Cardiac muscle cell (in vitro differentiated cells and primary cell): ENCODE results near the gene USP7. TPM values are rescaled to one million over a fixed set of nuclear protein-coding genes. Genes with fewer than 3 reads are reported as not detected.

Source experiments
- DNase-seq, 2 donors: peaks; one replicate each; pipeline versions ENCODE4 v3.0.0 to v3.0.0-alpha.2; 2010 to 2017; ENCODE audit warnings: low read depth in 1 of 2, low spot score in 1 of 2
- H3K27ac ChIP-seq: fragments of 200-600 bp; sonication (generic); 2 replicates; pipeline ENCODE4 v1.5.1; 2016
- H3K27me3 ChIP-seq: fragments of 200-600 bp; sonication (generic); 2 replicates; pipeline ENCODE4 v1.6.0; 2016; ENCODE audit warnings: control low read depth
- H3K36me3 ChIP-seq: fragments of 200-600 bp; sonication (generic); 2 replicates; pipeline ENCODE4 v1.5.1; 2016; ENCODE audit warnings: control low read depth
- H3K4me1 ChIP-seq: fragments of 200-600 bp; sonication (generic); 2 replicates; pipeline ENCODE4 v1.8.1; 2017; ENCODE audit warnings: low read depth, mild to moderate bottlenecking, mixed run types
- H3K4me3 ChIP-seq: fragments of 200-600 bp; sonication (generic); 2 replicates; pipeline ENCODE4 v1.5.1; 2016; ENCODE audit warnings: mild to moderate bottlenecking
- H3K9me3 ChIP-seq: fragments of 200-600 bp; sonication (generic); 2 replicates; pipeline ENCODE4 v1.5.1; 2017; ENCODE audit warnings: low read depth, mild to moderate bottlenecking, control low read depth
- CTCF ChIP-seq: IDR thresholded peaks from 2 replicates; pipeline ENCODE4 v1.5.1; 2012; ENCODE audit warnings: low read depth, mild to moderate bottlenecking, low read length
- polyA plus RNA-seq: library from polyadenylated mRNA; unstranded; fragments of >200 nt; fragmentation: Nextera tagmentation; extraction: Ambion mirVana; gene quantifications from 2 replicates; pipeline ENCODE4 v1.2.1, GENCODE V29; 2016
- total RNA-seq: library from RNA; depleted of rRNA; stranded (reverse); fragments of >200 nt; gene quantifications from 2 replicates; pipeline ENCODE4 v1.2.3, GENCODE V29; 2016

The USP7 gene
- total RNA-seq (41.4 and 77.0 TPM in 2 replicates), polyA plus RNA-seq (45.1 and 69.8 TPM in 2 replicates)

- Histone ChIP-seq H3K9me3 (no peaks in the 10 kb centered on the region), H3K36me3 (no peaks in the 10 kb centered on the region), H3K27ac (peak within 1 kb of the TSS; percentile 68), H3K4me3 (peak within 1 kb of the TSS; percentile 91), H3K27me3 (no peaks in the 10 kb centered on the region), H3K4me1 (peaks cover 28% of the 10 kb centered on the region)
- TF ChIP-seq CTCF = no peak
- peak; percentile 94 to 96 for DNase-seq
These were observed at the start of gene USP7 for GRCh38 chr16:8963821-8964441. USP7 (minus strand) TSS chr16:8963906; CDS start chr16:8963285, 621 bp downstream.

- Histone ChIP-seq H3K36me3 (no peaks in the 10 kb centered on the region), H3K9me3 (no peaks in the 10 kb centered on the region), H3K27me3 (no peaks in the 10 kb centered on the region), H3K4me1 (no peaks in the 10 kb centered on the region), H3K4me3 (no peak overlapping the region), H3K27ac (no peak overlapping the region)
- peak in 1 of 2 donors; percentile 19 for DNase-seq
- no peak for TF ChIP-seq CTCF
These were observed 49.8 kb upstream of the USP7 start for GRCh38 chr16:9013508-9013864.

- no peaks in the 10 kb centered on the region for H3K36me3 ChIP-seq
- no peak for TF ChIP-seq CTCF
- no peaks in the 10 kb centered on the region for H3K27me3 ChIP-seq
- no peak overlapping the region for H3K27ac ChIP-seq
- no peaks in the 10 kb centered on the region for H3K4me1 ChIP-seq
- peak; percentile 23 to 45 for DNase-seq
- H3K9me3 ChIP-seq = no peaks in the 10 kb centered on the region
- H3K4me3 ChIP-seq = no peak overlapping the region
These were observed 49.3 kb upstream of the USP7 start for GRCh38 chr16:9012848-9013507.

GRCh38 chr16:9012330-9012729 lies 48.6 kb upstream of the USP7 start:
- Histone ChIP-seq H3K9me3 (no peaks in the 10 kb centered on the region), H3K27ac (no peak overlapping the region), H3K4me1 (no peaks in the 10 kb centered on the region), H3K4me3 (no peak overlapping the region), H3K27me3 (no peaks in the 10 kb centered on the region), H3K36me3 (no peaks in the 10 kb centered on the region)
- no peak for DNase-seq
- TF ChIP-seq CTCF = no peak

- peak; percentile 78 to 85 for DNase-seq
- Histone ChIP-seq H3K36me3 (no peaks in the 10 kb centered on the region), H3K27me3 (no peaks in the 10 kb centered on the region), H3K4me1 (no peaks in the 10 kb centered on the region), H3K9me3 (no peaks in the 10 kb centered on the region), H3K27ac (no peak overlapping the region), H3K4me3 (no peak overlapping the region)
- peak; percentile 88 for TF ChIP-seq CTCF
These were observed 45.0 kb upstream of the USP7 start for GRCh38 chr16:9008601-9009260.
